Stimulated activated naive CD8-positive, alpha-beta T cell treated with anti-CD3 and anti-CD28 coated beads, Interleukin-15, Interleukin-2, amounts not matched to agents 100 U/mL and 50 U/mL, for 24 hours (primary cell): ENCODE measurements around the gene CRYGN.

ENCODE experiments used
- ATAC-seq: fragments of 150-1000 bp; cut with Tn5 transposase; one replicate; pipeline ENCODE4 v1.10.0; 2021
- DNase-seq: peaks from one replicate; pipeline ENCODE4 v3.0.0; 2021

The CRYGN gene

DNA sequence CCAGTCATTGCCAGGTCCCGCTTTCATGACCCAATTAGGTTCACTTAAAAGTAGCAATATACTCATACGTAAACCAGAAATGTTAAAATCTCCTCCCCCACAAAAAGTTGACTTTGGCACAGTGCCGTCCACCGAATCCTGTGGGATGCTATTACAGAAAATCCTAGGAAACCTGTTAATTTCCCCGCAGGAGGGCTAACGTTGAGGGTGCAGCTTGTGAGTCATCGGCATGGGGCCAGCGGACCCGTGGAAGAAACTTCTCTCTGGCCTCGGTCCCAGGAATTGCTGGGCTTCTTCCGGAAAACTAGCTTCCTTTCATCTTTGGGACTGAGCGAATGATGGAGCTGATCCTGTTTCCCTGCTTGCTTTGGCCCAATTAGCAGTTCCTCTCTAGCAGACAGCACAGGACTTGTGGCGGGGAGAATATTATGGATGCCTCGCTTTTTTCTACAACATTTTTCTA is 13.5 kb downstream of the CRYGN start:
- DNase-seq: no peak
- no peak for ATAC-seq

- ATAC-seq (no peak), DNase-seq (no peak)
These were observed 14.1 kb downstream of the CRYGN start for GRCh38 chr7:151425670-151426440.

GRCh38 chr7:151424799-151425198 is 15.1 kb downstream of the CRYGN start:
- DNase-seq: no peak
- ATAC-seq: no peak

- DNase-seq: no peak
- ATAC-seq: no peak
These were observed 16.0 kb downstream of the CRYGN start for GRCh38 chr7:151423936-151424335.

GRCh38 chr7:151423226-151423625 is 16.7 kb downstream of the CRYGN start:
- ATAC-seq: no peak
- no peak for DNase-seq

- ATAC-seq: no peak
These were observed 17.7 kb downstream of the CRYGN start for GRCh38 chr7:151422212-151422611.

DNA sequence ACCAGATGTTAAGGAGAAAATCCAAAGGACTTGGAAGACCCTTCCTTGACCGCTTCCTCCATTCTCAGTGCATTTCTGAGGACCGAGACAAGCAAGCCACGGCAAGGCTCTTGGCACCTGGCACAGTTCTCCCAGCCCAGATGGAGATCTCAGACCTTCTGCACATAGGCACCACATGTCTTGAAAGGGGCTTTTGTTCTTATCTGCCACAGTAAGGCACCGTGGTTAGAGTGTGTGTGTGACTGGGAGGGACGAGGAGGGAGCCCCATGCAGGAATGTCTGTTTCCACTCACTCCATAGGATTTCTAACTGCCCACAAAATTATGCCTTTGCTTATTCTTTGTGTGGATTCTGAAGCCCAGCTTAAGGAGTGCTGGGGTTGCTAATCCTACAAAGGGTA is 19.8 kb downstream of the CRYGN start:
- ATAC-seq (no peak), DNase-seq (no peak)

More at GRCh38 chr7:151422212-151422611, 17.7 kb downstream of the CRYGN start:
- DNase-seq: no peak

DNA sequence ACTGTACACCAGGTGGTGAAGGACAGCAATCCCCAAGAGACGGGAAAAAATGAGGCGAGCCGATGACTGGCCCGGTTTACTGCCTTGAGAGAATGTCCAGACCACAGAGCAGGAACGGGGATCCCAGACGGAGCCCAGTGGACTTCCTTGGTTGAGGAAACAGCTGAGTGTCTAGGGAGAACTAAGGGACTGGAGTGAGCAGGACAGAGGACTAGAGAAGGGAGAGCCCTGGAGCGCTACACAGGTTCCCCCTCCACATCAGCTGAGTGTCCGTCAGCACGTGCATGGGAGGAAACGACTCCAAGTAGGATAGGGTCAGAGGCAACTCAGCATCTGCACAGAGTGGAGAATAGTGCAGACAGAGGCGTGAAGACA is 23.0 kb downstream of the CRYGN start:
- ATAC-seq (no peak), DNase-seq (no peak)

- ATAC-seq: no peak
- no peak for DNase-seq
These were observed 23.6 kb downstream of the CRYGN start for GRCh38 chr7:151416112-151416940.

DNA sequence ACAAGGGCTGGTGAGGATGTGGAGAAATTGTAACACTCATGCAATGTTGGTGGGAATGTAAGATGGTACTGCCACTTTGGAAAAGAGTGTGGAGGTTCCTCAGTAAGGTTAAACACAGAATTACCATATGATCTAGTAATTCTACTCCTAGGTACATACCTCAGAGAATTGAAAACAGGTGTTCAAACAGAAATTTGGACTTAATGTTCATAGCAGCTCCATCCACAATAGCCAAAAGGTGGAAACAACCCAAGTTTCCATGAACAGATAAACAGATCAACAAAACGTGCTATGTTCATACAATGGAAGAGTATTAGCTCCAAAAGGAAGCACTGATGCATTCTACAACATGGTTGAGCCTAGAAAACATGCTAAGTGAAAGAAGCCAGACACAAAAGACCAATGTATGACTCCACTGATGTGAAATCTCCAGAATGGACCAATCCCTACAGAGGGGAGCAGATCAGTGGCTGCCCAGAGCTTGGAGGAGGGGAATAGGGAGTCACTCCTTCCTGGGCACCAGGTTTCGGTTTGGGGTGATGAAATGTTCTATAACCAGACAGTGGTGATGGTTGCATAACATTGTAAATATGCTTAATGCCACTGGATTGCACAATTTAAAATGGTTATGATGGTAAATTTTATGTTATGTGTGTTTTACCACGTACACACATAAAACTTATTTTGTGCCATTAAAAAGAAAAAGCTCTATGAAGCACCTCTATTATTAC is 24.4 kb downstream of the CRYGN start:
- no peak for ATAC-seq

DNA sequence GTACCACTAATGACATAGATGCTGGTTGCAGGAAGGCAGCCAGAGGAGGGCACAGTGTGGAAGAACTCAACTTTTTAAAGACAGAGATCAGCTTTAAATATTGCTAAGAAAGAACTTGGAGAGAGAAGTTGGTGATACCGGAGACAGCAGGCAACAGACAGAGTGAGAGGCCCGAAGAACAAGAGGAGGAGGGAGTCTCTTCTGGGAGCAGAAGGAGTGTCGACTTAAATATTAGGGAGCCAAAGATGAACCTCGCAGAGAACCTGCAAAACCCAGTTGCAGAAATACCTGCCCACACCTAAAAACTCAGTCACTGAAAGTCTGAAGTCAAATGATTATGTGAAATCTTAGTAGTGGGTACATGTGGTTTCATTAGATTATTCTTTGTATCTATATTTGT is 26.7 kb downstream of the CRYGN start:
- DNase-seq (no peak), ATAC-seq (no peak)

More for the DNA sequence above, 24.4 kb downstream of the CRYGN start:
- no peak for DNase-seq

- no peak for ATAC-seq
- no peak for DNase-seq
These were observed 27.6 kb downstream of the CRYGN start for GRCh38 chr7:151412318-151412717.

GRCh38 chr7:151411551-151411950 is 28.4 kb downstream of the CRYGN start:
- no peak for ATAC-seq
- DNase-seq: no peak

DNA sequence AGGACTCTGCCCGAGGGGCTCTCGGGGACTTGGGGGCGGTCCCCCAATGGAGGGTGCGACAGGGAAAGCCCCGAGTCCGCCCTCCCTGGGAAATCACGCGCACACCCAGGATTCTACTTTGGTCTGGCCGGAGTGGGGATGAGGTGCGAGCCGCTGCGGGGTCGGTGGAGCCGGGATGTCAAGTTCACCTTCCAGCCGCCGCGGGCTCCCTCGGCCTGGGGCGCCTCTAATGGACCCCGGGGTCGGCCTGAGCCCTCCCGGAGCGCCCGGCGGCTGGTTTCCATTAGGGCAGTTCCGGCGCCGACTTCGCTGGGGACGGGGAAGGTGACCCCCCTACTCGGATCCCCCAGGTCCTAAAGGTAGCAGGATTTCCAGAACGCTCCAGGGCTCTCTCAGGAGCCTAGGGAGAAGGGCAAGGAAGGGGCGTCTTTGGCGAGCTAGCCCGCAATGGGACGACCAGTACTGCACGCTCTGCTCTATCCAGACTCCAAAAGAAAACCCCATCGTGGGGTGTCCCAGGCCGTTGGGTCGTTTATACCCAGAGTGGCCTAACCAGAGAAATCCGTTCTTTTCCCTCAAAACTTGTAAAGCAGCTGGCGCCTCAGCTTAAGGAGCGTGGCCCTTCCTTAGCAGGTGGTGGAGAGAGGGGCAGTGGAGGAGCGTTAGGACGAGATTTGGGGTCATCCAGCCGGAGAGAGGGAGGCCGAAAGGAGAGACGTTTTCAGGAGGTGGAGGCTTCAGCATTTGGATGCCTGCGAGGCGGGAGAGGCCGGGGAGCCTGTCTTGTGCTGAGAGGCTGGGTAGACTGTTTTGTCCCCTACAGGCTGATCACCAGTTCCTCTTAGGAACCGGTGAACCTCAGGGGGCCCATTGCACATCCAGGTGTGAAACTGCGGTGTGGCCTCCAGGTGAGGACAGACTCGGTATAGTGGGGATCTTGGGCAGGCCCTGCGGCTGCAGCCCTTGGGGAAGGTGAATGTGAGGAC is 29.2 kb downstream of the CRYGN start:
- ATAC-seq: no peak
- DNase-seq: no peak

GRCh38 chr7:151409667-151410404 is 30.1 kb downstream of the CRYGN start, which contains the start of gene WDR86:
Gene WDR86, minus strand, starts transcription at chr7:151410038. Its CDS starts 449 bp downstream, at chr7:151409589.
- ATAC-seq (no peak), DNase-seq (no peak)

GRCh38 chr7:151408839-151409666 is 30.9 kb downstream of the CRYGN start:
- ATAC-seq (peak; percentile 24), DNase-seq (no peak)

DNA sequence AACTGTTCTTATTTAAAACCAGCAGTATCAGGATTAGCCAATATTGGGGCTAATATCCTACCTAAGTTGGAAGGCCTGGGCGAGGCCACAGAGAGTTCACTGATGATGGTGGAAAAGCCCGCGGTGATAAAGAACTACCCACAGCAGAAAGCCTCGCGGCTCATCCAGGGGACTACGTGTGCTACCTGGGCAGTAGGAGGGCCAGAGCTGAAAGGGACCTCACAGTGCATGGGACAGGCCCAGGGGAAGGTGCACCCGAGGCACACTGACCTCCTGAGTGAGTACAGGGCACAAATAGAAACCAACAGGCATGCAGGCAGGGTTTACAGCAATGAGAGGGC is 31.5 kb downstream of the CRYGN start:
- no peak for DNase-seq
- no peak for ATAC-seq

- DNase-seq: no peak
- ATAC-seq: no peak
These were observed 32.9 kb downstream of the CRYGN start for GRCh38 chr7:151406886-151407583.
